GM19099 (cell line): ENCODE results near the gene CLDN5.

Experiments used
- POLR2A ChIP-seq: IDR thresholded peaks from 3 replicates; pipeline ENCODE4 v1.6.1; 2011; ENCODE audit warnings: low read depth; ENCODE audit not compliant: insufficient read length; ENCODE audit errors: extremely low read depth

CLDN5 gene

DNA sequence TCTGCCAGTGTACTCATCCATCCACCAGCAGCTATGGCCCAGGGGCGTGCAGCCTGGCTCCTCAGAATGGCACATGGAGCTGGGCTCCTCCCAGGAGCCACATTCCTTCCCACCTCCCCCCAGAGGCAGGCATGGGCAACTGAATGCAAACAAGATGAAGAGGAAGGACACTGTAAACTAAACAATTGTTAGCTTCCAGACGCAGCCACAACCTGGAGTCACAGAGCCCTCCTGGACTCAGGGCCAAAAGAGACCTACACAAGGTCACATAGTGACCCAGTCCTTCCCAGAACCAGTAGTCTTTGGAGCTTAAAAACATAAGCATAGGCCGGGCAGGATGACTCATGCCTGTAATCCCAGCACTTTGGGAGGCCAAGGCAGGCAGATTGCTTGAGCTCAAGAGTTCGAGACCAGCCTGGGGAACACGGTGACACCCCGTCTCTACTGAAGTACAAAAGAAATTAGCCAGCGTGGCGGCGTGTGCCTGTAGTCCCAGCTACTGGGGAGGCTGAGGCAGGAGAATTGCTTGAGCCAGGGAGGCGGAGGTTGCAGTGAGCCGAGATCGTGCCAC, 30.7 kb upstream of the CLDN5 start:
- no peak for TF ChIP-seq POLR2A

DNA sequence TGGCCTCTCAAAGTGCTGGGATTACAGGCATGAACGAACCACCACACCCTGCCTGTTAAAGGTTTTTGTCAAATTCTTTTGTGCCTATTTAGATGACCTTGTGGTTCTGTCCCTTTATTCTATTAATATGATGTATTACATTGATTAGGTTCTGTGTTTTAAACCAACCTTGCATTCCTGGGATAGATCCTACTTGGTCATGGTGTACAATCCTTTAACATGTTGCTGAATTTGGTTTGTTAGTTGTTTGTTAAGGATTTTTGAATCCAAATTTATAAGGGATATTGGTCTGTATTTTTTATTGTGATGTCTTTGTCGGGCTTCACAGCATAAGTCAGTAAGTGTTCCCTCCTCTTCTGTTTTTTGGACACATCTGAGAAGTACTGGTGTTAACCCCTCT, 29.0 kb upstream of the CLDN5 start:
- no peak for TF ChIP-seq POLR2A

DNA sequence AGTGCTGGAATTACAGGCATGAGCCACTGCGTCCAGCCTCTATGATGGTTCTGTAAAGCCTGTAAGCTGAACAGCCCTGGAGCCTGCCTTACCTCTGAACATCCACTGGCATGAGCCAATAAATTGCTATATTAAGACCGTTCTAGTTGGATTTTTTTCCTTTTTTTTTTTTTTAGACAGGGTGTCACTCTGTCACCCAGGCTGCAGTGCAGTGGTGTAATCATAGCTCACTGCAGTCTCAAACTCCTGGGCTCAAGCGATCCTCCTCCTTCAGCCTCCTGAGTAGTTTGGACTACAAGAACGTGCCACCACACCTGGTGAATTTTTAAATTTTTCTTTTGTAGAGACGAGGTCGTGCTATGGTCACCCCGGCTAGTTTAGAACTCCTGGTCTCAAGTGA, 26.2 kb upstream of the CLDN5 start:
- TF ChIP-seq POLR2A, result no peak

GRCh38 chr22:19549428-19549827, 25.2 kb upstream of the CLDN5 start:
- no peak for TF ChIP-seq POLR2A

GRCh38 chr22:19548964-19549363, 24.8 kb upstream of the CLDN5 start:
- TF ChIP-seq POLR2A, result no peak

- TF ChIP-seq POLR2A, result no peak
These were observed 23.4 kb upstream of the CLDN5 start for GRCh38 chr22:19547620-19548019.

DNA sequence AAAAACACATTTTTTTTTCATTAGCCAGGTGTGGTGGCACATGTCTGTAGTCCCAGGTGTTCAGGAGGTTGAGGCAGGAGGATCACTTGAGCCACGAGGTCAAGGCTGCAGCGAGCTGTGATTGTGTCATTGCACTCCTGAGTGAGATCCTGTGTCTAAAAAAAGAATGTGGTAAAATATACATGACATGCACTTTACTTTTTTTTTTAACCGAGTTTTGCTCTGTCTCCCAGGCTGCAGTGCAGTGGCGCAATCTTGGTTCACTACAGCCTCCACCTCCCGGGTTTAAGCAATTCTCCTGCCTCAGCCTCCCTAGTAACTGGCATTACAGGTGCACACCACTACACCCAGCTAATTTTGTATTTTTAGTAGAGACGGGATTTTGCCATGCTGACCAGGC, 22.5 kb upstream of the CLDN5 start:
- TF ChIP-seq POLR2A, result no peak

GRCh38 chr22:19545935-19546207, 21.7 kb upstream of the CLDN5 start:
- no peak for TF ChIP-seq POLR2A

- no peak for TF ChIP-seq POLR2A
These were observed 19.9 kb upstream of the CLDN5 start for GRCh38 chr22:19543970-19544708.

GRCh38 chr22:19540394-19540793, 16.2 kb upstream of the CLDN5 start:
- no peak for TF ChIP-seq POLR2A

GRCh38 chr22:19537941-19538488, 13.8 kb upstream of the CLDN5 start:
- no peak for TF ChIP-seq POLR2A

GRCh38 chr22:19536564-19536963, 12.4 kb upstream of the CLDN5 start:
- no peak for TF ChIP-seq POLR2A

DNA sequence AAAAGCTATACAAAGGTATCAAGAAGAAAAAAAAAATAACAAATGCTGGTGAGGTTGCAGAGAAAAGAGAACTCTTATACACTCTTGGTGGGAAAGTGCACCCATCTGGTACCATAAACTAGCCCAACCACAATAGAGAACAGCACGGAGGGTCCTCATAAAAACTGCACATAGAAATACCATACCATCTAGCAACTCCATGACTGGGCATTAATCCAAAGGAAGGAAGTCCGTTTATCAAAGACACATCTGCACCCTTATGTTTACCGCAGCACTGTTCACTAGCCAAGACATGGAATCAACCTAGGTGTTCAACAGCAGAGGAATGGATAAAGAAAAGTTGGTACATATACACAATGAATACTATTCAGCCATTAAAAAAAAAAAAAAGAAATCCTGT, 10.8 kb upstream of the CLDN5 start:
- TF ChIP-seq POLR2A, result no peak

- TF ChIP-seq POLR2A, result no peak
These were observed 9.6 kb upstream of the CLDN5 start for GRCh38 chr22:19533857-19534256.

GRCh38 chr22:19533049-19533626, 8.9 kb upstream of the CLDN5 start:
- TF ChIP-seq POLR2A, result no peak

- TF ChIP-seq POLR2A, result no peak
These were observed 6.5 kb upstream of the CLDN5 start for GRCh38 chr22:19530751-19531150.
